ENCODE measurements around the gene ERBB2.
"Not testable (repeated sequence)": the region's sequence is repeated elsewhere in the genome, so short reads cannot be mapped to it uniquely, and the experiment has no call there.

ERBB2 gene

GRCh38 chr17:39709319-39709997, 9.6 kb downstream of the ERBB2 start:
- ChIA-PET CTCF (interaction anchor here (0.9 to 1.3 kb wide), 3 partner anchors 11 to 75 kb away, joined by 3 read pairs; no protein-coding TSS in a partner anchor), POLR2A (no interaction called here)
- DNase-seq (ENCODE audit: extremely low spot score), result no peak
- TF ChIP-seq CTCF (IDR thresholded peaks at IDR 0.05; ENCODE audit: control extremely low read depth, extremely low read depth, low read depth, missing control alignments), result no peak

GRCh38 chr17:39709998-39710964, 10.4 kb downstream of the ERBB2 start:
- POLR2A ChIA-PET, result no interaction called here
- CTCF ChIA-PET, result interaction anchor here (0.8 to 1.9 kb wide), 5 partner anchors 9 to 89 kb away, joined by 3 to 10 read pairs (median 3); partner anchors contain the start of gene MIEN1
- TF ChIP-seq CTCF (IDR thresholded peaks at IDR 0.05; ENCODE audit: control extremely low read depth, extremely low read depth, low read depth, missing control alignments), result no peak
- DNase-seq (ENCODE audit: extremely low spot score), result no peak

- CTCF ChIA-PET, result interaction anchor here (1.0 to 1.9 kb wide), 3 partner anchors 8 to 57 kb away, joined by 3 to 10 read pairs (median 3); partner anchors contain the start of gene MIEN1
- POLR2A ChIA-PET; DNase-seq (ENCODE audit: extremely low spot score): not testable (repeated sequence)
These were observed 11.2 kb downstream of the ERBB2 start for GRCh38 chr17:39711071-39711470.

- TF ChIP-seq CTCF (IDR thresholded peaks at IDR 0.05; ENCODE audit: control extremely low read depth, extremely low read depth, low read depth, missing control alignments), result no peak
- ChIA-PET CTCF (interaction anchor here (1.0 to 1.9 kb wide), 2 partner anchors 18 to 90 kb away, joined by 3 to 10 read pairs; partner anchors contain the start of gene MIEN1), POLR2A (no interaction called here)
- no peak for DNase-seq (ENCODE audit: extremely low spot score)
These were observed 12.0 kb downstream of the ERBB2 start for GRCh38 chr17:39711851-39712250.

GRCh38 chr17:39714234-39714633, 14.4 kb downstream of the ERBB2 start:
- CTCF ChIA-PET, result interaction anchor here (1.2 to 1.6 kb wide), 2 partner anchors 10 to 16 kb away, joined by 3 to 4 read pairs; partner anchors contain the start of gene MIEN1
- POLR2A ChIA-PET, result interaction anchor here (0.6 kb wide), 1 partner anchor 196 kb away, joined by 3 read pairs; no protein-coding TSS in a partner anchor
- no peak for DNase-seq (ENCODE audit: extremely low spot score)
- no peak for TF ChIP-seq CTCF (IDR thresholded peaks at IDR 0.05; ENCODE audit: control extremely low read depth, extremely low read depth, low read depth, missing control alignments)

- ChIA-PET POLR2A (no interaction called here), CTCF (interaction anchor here (0.8 to 2.0 kb wide), 4 partner anchors 8 to 94 kb away, joined by 3 to 7 read pairs (median 4); no protein-coding TSS in a partner anchor)
- DNase-seq (ENCODE audit: extremely low spot score), result no peak
- no peak for TF ChIP-seq CTCF (IDR thresholded peaks at IDR 0.05; ENCODE audit: control extremely low read depth, extremely low read depth, low read depth, missing control alignments)
These were observed 15.7 kb downstream of the ERBB2 start for GRCh38 chr17:39715375-39716072.
